ENCODE data around the gene MPO. TPM values are rescaled to one million over a fixed set of nuclear protein-coding genes. Genes with fewer than 3 reads are reported as not detected.
A peak's percentile ranks its signal among the peaks of the same experiment; 100 is the strongest.

Gene MPO
- total and polyA plus RNA-seq, 9 of the 15 experiments (the other 6 are each of a cell fraction or from before 2014, with no cell fraction given): 0.04 to 0.47 (median 0.39) TPM; not detected in 6

- TF ChIP-seq, protein P1, sequence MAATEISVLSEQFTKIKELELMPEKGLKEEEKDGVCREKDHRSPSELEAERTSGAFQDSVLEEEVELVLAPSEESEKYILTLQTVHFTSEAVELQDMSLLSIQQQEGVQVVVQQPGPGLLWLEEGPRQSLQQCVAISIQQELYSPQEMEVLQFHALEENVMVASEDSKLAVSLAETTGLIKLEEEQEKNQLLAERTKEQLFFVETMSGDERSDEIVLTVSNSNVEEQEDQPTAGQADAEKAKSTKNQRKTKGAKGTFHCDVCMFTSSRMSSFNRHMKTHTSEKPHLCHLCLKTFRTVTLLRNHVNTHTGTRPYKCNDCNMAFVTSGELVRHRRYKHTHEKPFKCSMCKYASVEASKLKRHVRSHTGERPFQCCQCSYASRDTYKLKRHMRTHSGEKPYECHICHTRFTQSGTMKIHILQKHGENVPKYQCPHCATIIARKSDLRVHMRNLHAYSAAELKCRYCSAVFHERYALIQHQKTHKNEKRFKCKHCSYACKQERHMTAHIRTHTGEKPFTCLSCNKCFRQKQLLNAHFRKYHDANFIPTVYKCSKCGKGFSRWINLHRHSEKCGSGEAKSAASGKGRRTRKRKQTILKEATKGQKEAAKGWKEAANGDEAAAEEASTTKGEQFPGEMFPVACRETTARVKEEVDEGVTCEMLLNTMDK (IDR thresholded peaks at IDR 0.05; ENCODE audit: borderline replicate concordance, insufficient read depth, low read depth, low read length, poor library complexity, severe bottlenecking): peak; percentile 87
- peak; percentile 59 to 79 (median 66) for TF ChIP-seq CTCF (IDR thresholded peaks at IDR 0.05 in 2 of 3, conservative IDR thresholded peaks at IDR 0.05 in 1 of 3; ENCODE audit: insufficient read depth in 2 of 3, low read depth in 1 of 3, low read length in 3 of 3)
- peak; percentile 56 to 73 for TF ChIP-seq RAD21 (CRISPR knock-in tag; conservative IDR thresholded peaks at IDR 0.05 in 1 of 2, IDR thresholded peaks at IDR 0.05 in 1 of 2)
- TF ChIP-seq KLF16 (IDR thresholded peaks at IDR 0.05): peak; percentile 4; the same call in 1 of the 2 replicates
- TF ChIP-seq SMC3 (conservative IDR thresholded peaks at IDR 0.05; ENCODE audit: insufficient read depth, low read depth, low read length): peak; percentile 27; the same call in 1 of the 2 replicates
- TF ChIP-seq, protein P2, sequence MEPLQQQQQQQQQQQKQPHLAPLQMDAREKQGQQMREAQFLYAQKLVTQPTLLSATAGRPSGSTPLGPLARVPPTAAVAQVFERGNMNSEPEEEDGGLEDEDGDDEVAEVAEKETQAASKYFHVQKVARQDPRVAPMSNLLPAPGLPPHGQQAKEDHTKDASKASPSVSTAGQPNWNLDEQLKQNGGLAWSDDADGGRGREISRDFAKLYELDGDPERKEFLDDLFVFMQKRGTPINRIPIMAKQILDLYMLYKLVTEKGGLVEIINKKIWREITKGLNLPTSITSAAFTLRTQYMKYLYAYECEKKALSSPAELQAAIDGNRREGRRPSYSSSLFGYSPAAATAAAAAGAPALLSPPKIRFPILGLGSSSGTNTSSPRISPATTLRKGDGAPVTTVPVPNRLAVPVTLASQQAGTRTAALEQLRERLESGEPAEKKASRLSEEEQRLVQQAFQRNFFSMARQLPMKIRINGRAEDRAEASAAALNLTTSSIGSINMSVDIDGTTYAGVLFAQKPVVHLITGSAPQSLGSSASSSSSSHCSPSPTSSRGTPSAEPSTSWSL (CRISPR knock-in tag; IDR thresholded peaks at IDR 0.05; ENCODE audit: borderline replicate concordance): no peak
Observed at GRCh38 chr17:58277107-58277801, 3.5 kb downstream of the MPO start (continued).
